Posterior cingulate gyrus (tissue), 11 donors: ENCODE data around the gene RBM28.

ENCODE experiments used
- DNase-seq, 10 donors: peaks; one replicate each; pipeline versions ENCODE4 v3.0.0 to v3.0.0-alpha.2; 2020 to 2021; ENCODE audit warnings: mixed read lengths in 3 of 10
- intact Hi-C: fragments of 100-400 bp; cut with DNase I; formaldehyde crosslinking; loops from one replicate; pipeline ENCODE4 v1.15.1; 2023

RBM28 gene

DNA sequence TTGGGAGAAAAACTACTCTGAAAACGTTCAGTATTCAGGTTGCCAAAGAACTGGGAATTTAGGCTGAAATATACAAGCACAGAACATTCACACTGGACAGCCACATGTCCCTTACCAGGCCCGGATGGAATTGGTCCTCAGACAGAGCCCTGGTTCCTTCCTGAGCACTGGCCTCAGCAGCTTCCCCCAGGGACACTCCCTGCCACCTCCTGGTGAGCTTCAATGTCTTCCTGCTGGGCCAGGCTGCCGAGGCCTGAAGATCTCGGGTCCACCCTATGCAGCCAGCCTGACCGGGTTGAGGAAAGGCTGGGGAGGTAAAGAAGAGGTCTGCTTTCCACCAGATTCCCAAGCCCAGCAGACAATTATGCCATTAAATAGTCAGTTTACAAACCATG, 77.8 kb downstream of the RBM28 start:
- intact Hi-C loops, result no loop called here
- no peak for DNase-seq

DNA sequence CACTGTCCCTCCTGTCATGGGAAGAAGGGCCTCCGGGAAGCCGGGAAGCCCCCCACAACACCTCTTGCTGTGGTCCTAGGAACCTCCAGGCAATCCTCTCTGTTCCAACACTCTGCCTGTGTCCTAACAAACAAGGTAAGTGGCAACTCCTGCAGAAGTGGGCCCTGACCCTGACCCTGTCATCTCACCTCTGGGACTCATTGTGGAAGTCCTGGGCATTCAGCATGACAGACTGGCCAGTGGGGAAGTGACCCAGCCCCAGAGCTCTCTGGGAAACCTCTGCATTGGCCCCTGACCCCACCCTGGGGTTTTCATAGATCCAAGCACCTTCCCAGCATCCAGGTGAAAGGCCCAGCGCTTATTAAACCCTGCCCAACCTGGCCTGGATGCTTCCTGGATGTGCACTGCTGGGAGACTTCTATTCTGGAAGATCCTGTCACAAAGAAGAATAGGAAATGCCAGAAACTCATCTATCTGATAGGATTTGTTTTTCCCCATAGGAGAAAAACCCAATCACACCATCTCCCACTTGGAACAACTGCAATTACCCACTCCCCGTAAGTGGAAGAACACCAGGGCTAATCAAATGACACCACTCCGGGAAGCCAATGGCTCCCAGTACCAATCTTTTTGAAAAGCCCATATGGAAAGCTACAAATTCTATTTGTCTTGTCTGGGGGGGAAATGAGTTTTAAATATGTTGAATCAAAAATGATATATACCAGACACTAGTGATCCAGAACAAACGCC, 78.4 kb downstream of the RBM28 start:
- DNase-seq, result no peak
- intact Hi-C loops, result no loop called here

DNA sequence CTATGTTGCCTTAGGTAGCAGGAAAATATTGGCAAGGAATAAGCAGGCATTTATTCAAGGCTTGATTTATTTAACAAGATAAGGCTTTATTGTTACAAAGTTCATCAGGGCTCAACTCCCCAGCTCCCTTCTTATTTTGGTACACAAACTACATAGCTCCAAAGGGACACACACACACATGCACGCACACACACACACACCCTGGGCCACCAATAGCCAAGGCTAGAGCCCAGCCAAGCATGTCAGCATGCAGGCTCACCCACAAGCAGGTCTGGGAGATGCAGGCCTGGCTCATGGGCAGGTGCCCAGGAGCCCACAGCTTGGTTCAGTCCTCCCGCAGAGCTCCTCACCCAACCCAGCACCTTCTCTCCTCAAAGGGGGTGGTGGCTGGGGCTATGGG, 79.2 kb downstream of the RBM28 start:
- intact Hi-C loops, result no loop called here
- no peak for DNase-seq

DNA sequence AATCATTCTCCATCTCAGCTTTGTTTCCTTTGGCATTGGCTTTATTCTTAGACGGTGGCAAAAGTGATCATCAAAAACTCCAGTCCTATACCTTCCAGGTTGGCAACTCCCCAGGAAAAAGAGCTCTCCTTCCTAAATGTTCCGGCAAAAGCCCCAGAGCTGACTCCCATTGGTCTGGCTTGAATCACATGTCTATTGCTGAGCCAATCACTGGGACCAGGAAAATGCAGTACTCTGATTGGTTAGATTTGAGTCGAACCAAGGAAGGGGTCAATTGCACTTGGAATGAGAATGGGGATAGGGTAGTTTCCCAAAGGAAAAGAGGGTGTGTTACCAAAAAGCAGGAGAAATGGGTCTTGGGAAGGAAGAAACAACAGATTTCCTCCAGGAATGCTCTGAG, 80.3 kb downstream of the RBM28 start:
- peak in 1 of 10 donors; percentile 15 for DNase-seq
- intact Hi-C loops, result no loop called here

DNA sequence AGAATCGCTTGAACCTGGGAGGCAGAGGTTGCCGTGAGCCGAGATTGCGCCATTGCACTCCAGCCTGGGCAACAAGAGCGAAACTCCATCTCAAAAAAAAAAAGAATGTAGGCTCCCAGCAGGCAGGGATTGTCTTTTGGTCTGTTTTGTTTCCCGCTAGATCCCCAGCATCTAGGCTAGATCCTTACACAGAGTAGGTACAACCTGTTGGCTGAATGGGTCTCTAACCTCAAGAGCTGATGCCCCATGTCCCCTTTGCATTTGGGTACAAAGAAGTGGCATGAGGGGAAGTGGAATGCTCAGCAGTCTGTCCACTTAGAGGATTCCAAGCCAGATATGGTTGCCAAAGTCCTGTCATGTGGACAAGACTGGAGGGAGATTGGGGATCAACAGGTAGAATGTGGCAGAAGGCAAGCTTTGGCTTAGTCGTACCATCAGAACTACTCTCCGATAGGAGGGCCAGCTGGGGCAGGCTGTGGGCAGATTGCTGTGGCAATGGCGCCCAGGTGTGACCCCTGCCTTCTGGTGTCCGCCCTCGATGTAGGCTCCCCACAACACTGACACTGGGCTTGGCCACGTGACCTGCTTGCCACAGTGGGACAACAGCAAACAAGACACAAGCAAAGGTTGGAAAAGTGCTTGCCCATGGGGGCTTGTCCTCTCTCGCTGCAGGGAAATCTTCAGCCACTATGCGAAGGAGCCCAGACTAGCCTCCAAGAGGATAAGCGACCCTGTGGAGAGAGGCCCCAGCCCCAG, 81.3 kb downstream of the RBM28 start:
- DNase-seq, result peak in 1 of 10 donors; percentile 81
- intact Hi-C loops, result no loop called here

DNA sequence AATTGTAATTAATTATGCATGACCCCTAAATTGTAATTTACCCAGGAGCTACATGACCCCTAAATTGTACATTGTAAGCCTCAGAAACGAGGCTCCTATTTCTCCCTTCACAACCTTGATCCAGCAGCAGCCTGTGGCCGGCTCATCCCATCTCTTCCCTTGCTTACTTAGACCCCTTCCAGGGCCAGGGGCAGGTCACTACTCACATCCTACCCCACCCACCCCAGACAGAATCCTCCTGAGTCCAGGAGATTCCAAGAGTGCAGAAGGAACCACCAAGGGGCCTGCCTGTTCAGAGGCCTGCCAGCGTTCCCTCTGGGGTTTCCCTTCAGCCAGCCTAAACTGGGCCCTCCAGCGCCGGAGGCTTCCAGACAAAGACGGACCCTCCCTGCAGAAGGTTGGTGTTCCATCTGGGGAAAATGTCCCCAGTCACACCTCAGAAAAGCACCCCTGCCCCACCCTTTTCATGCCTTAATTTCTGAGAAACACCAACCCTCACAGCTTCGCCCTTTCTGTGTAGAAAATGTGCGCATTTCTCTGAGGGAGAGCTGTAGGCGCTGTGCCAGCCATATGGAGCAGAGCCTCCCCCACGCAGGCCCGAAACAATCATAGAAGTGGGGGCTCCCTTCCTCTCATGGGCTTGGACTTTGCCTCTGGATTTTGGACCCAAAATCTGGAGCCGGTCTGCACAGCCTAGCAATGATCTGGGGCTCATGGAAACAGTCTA, 83.5 kb downstream of the RBM28 start:
- DNase-seq, result peak in 1 of 10 donors; percentile 59
- intact Hi-C loops, result no loop called here

DNA sequence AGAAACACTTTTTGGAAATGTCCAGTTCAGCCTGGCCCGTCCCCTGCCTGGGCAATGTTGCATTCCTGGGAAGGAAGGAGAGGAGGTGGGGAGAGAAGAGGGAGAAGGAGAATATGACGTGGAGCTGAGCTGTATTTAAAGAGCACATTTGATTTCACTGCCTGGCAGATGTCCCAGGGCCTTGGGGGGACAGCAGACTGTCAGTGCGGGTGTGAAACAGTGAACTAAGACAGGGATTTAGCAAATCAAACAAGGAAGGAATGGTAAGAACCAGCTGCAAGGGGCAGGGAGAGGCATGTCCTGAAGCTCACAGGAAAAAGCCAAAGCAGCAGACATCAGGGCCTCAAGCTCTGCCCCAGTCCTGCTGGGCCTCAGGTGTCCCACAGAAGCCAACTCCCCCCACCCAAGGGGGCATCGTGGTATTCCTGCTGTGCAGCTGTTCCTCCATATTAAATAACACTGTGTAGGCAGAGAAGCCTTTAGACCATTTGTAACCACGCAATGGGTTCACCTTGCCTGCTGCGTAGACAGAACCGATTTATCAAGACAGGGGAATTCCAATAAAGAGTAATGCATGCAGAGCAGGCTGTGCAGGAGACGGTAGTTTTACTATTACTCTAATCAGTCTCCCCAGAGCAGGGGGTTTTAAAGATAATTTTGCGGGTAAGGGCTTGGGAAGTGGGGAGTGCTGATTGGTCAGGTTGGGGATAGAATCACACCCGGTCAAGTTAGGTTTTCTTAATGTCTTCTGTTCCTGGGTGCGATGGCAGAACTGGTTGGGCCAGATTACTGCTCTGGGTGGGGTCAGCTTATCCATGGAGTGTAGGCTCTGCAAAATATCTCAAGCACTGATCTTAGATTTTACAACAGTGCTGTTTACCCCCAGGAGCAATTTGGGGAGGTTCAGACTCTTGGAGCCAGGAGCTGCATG, 84.3 kb downstream of the RBM28 start:
- peak in 1 of 10 donors; percentile 52 for DNase-seq
- intact Hi-C loops, result no loop called here

DNA sequence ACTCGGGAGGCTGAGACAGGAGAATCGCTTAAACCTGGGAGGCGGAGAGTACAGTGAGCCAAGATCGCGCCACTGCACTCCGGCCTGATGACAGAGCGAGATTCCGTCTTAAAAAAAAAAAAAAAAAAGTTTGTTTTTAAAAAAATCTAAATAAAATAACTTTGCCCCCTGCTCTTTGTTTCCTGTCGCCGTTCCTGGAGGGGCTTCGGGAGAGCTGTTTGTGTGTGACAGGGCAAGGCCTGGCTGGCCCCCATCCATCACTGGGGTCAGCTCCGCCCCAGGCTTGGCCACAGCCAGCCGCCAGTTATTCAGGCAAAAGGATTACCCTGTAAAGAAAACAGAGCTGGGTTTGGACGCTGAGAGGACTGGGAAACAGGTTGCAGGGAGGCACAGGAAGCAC, 86.2 kb downstream of the RBM28 start:
- intact Hi-C loops, result no loop called here
- DNase-seq, result peak in 1 of 10 donors; percentile 66

DNA sequence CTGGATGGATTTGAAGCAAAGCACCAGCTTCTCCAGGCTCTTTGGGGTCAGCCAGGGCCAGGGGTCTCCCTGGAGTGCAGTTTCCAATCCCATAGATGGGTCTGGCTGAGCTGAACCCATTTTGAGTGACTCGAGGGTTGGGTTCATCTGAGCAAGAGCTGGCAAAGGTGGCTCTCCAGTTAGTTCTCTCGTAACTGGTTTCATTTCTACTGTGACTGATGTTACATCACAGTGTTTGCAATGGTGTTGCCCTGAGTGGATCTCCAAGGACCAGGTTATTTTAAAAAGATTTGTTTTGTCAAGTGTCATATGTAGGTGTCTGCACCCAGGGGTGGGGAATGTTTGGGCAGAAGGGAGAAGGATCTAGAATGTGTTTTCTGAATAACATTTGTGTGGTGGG, 88.4 kb downstream of the RBM28 start:
- peak in 1 of 10 donors; percentile 4 for DNase-seq
- intact Hi-C loops, result no loop called here

DNA sequence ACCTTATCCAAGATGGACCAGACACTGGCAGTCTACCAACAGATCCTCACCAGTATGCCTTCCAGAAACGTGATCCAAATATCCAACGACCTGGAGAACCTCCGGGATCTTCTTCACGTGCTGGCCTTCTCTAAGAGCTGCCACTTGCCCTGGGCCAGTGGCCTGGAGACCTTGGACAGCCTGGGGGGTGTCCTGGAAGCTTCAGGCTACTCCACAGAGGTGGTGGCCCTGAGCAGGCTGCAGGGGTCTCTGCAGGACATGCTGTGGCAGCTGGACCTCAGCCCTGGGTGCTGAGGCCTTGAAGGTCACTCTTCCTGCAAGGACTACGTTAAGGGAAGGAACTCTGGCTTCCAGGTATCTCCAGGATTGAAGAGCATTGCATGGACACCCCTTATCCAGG, 89.2 kb downstream of the RBM28 start:
- intact Hi-C loops, result no loop called here
- peak in 1 of 10 donors; percentile 67 for DNase-seq

DNA sequence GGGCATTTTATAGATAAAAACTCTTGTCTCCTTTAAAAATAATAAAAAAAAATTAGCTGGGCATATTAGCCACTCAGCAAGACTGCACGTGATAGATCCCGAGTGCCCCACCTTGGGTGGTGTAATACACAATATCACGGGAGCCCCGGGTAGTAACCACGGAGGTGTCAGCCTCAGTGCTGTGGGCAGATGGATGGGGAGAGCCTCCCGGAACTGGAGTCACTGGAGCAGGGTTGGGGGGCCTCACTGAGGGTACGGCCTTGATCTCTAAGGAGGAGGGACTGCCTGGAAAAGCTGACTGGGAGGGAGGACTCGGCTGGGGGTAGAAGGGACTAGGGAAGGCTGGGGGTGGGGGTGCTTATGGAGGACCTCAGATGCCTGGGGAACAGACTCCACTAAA, 90.0 kb downstream of the RBM28 start:
- peak in 1 of 10 donors; percentile 57 for DNase-seq
- intact Hi-C loops, result no loop called here

DNA sequence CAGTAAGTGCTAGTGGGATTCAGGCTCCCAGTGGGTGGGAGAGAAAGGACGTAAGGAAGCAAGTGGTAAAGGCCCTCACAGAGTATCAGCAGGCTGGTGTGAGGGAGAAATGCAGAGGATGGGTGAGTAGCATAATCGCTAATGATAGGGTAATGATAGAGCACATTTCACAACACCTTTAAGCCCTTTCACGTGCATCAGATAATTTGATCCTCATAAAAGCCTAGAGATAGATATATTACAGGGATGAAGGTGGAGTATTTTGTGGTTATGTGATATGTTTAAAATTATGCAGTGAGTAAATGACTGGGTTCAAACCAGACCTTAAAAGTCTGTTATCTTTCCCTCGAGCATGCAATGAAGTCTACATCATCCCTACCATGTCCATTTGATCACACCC, 92.4 kb downstream of the RBM28 start:
- peak in 1 of 10 donors; percentile 3 for DNase-seq
- intact Hi-C loops, result no loop called here
